HEK293 (cell line): ENCODE data around the gene H3-3A.

Experiments used
- FEZF1 ChIP-seq: fragments of 450-650 bp; formaldehyde crosslinking; IDR thresholded peaks from 2 replicates; pipeline ENCODE4 v1.5.1; 2016; ENCODE audit warnings: missing biosample characterization, missing genetic modification characterization
- KLF8 ChIP-seq: fragments of 450-650 bp; formaldehyde crosslinking; IDR thresholded peaks from 2 replicates; pipeline ENCODE4 v1.5.1; 2016; ENCODE audit warnings: missing biosample characterization, missing genetic modification characterization
- YY1 ChIP-seq: fragments of 450-650 bp; formaldehyde crosslinking; IDR thresholded peaks from 2 replicates; pipeline ENCODE4 v1.5.1; 2018; ENCODE audit warnings: missing biosample characterization, missing genetic modification characterization
- ZBTB20 ChIP-seq: fragments of 450-650 bp; formaldehyde crosslinking; IDR thresholded peaks from 2 replicates; pipeline ENCODE4 v1.5.1; 2016; ENCODE audit warnings: missing biosample characterization, missing genetic modification characterization
- ZBTB7A ChIP-seq: fragments of 450-650 bp; formaldehyde crosslinking; IDR thresholded peaks from 2 replicates; pipeline ENCODE4 v1.5.1; 2016; ENCODE audit warnings: low read depth, missing biosample characterization, missing genetic modification characterization
- ZFHX2 ChIP-seq: fragments of 450-650 bp; formaldehyde crosslinking; conservative IDR thresholded peaks from 2 replicates; pipeline ENCODE4 v1.5.1; 2016; ENCODE audit warnings: missing biosample characterization, missing genetic modification characterization
- ZFP37 ChIP-seq: fragments of 450-650 bp; formaldehyde crosslinking; IDR thresholded peaks from 2 replicates; pipeline ENCODE4 v1.5.1; 2016; ENCODE audit warnings: missing biosample characterization, missing genetic modification characterization
- ZIC2 ChIP-seq: fragments of 450-650 bp; formaldehyde crosslinking; IDR thresholded peaks from 2 replicates; pipeline ENCODE4 v1.5.1; 2016; ENCODE audit warnings: missing biosample characterization, missing genetic modification characterization
- ZNF140 ChIP-seq: fragments of 450-650 bp; formaldehyde crosslinking; IDR thresholded peaks from 2 replicates; pipeline ENCODE4 v1.5.1; 2016; ENCODE audit warnings: missing biosample characterization, missing genetic modification characterization
- ZNF311 ChIP-seq: fragments of 450-650 bp; formaldehyde crosslinking; IDR thresholded peaks from 2 replicates; pipeline ENCODE4 v1.5.1; 2017; ENCODE audit warnings: missing biosample characterization, missing genetic modification characterization, borderline replicate concordance
- ZNF324 ChIP-seq: fragments of 450-650 bp; formaldehyde crosslinking; IDR thresholded peaks from 2 replicates; pipeline ENCODE4 v1.5.1; 2016; ENCODE audit warnings: missing biosample characterization, missing genetic modification characterization
- ZNF48 ChIP-seq: fragments of 450-650 bp; formaldehyde crosslinking; IDR thresholded peaks from 2 replicates; pipeline ENCODE4 v1.5.1; 2016; ENCODE audit warnings: missing biosample characterization, missing genetic modification characterization
- ZNF600 ChIP-seq: fragments of 450-650 bp; formaldehyde crosslinking; IDR thresholded peaks from 2 replicates; pipeline ENCODE4 v1.5.1; 2016; ENCODE audit warnings: missing biosample characterization, missing genetic modification characterization
- ZNF621 ChIP-seq: fragments of 450-650 bp; formaldehyde crosslinking; IDR thresholded peaks from 2 replicates; pipeline ENCODE4 v1.5.1; 2017; ENCODE audit warnings: missing biosample characterization, missing genetic modification characterization
- ZNF670 ChIP-seq: fragments of 450-650 bp; formaldehyde crosslinking; IDR thresholded peaks from 2 replicates; pipeline ENCODE4 v1.5.1; 2016; ENCODE audit warnings: missing biosample characterization, missing genetic modification characterization, low read depth
- ZNF76 ChIP-seq: fragments of 450-650 bp; formaldehyde crosslinking; IDR thresholded peaks from 2 replicates; pipeline ENCODE4; 2016; ENCODE audit warnings: low read depth, missing biosample characterization, missing genetic modification characterization, borderline replicate concordance
- ZNF785 ChIP-seq: fragments of 450-650 bp; formaldehyde crosslinking; IDR thresholded peaks from 2 replicates; pipeline ENCODE4 v1.5.1; 2016; ENCODE audit warnings: missing biosample characterization, missing genetic modification characterization
- ZSCAN23 ChIP-seq: fragments of 450-650 bp; formaldehyde crosslinking; IDR thresholded peaks from 2 replicates; pipeline ENCODE4 v1.5.1; 2016; ENCODE audit warnings: missing biosample characterization, missing genetic modification characterization
- TF ChIP-seq, protein P1 (sequence below): fragments of 450-650 bp; formaldehyde crosslinking; IDR thresholded peaks from 2 replicates; pipeline ENCODE4 v1.5.1; 2017; ENCODE audit warnings: missing biosample characterization, missing genetic modification characterization
- TF ChIP-seq, protein P2 (sequence below): fragments of 450-650 bp; formaldehyde crosslinking; IDR thresholded peaks from 2 replicates; pipeline ENCODE4 v1.5.1; 2016; ENCODE audit warnings: missing biosample characterization, missing genetic modification characterization
- TF ChIP-seq, protein P3 (sequence below): fragments of 450-650 bp; formaldehyde crosslinking; IDR thresholded peaks from 2 replicates; pipeline ENCODE4 v1.5.1; 2017; ENCODE audit warnings: missing biosample characterization, missing genetic modification characterization
- TF ChIP-seq, protein P4 (sequence below): fragments of 450-650 bp; formaldehyde crosslinking; IDR thresholded peaks from 2 replicates; pipeline ENCODE4 v1.5.1; 2016; ENCODE audit warnings: missing biosample characterization, missing genetic modification characterization
- TF ChIP-seq, protein P5 (sequence below): fragments of 450-650 bp; formaldehyde crosslinking; IDR thresholded peaks from 2 replicates; pipeline ENCODE4 v1.5.1; 2016; ENCODE audit warnings: missing biosample characterization, missing genetic modification characterization
- TF ChIP-seq, protein P6 (sequence below): fragments of 450-650 bp; formaldehyde crosslinking; IDR thresholded peaks from 2 replicates; pipeline ENCODE4 v1.5.1; 2016; ENCODE audit warnings: missing biosample characterization, missing genetic modification characterization, borderline replicate concordance

The H3-3A gene

DNA sequence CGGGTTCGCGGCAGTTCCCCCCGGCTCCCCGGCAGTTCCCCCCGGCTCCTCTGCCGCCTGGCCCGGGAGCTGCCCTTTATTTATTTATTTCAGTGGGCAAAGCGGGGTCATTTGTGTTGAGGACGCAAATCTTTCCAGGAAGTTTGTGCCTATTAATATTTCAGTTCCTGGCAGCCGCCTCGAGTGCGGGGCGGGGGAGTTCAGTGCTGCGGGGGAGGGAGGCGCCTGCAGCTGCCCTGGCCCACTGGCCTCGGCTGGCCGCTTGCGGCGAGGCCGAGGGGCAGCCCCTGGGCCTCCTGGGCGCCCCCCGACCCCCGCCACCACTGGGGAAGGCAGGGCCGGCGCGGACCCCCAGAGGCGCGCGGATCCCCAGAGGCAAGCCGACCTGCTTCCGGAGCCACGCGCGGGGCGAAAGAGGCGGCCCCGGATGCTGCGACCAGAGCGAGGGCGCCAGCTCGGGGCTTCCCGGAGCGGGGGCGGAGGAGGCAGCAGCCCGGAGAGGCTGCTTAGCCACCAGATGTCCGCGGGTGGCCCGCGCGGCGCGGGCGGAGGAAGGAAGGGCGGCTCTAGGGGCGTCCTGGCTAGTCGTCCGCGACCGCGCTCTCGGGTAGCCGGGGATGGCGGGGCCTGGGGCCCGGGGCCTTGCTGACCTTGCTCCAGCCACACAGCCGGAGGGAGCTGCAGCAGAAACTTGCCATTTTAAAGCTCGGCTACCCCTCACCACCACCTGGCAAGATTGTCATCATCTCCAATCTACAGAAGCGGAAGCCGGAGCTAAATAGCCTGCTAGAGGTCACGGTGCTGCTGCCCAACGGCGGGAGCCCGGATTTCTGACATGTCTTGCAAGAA, 48.0 kb downstream of the H3-3A start (continued):
- TF ChIP-seq, protein P1, sequence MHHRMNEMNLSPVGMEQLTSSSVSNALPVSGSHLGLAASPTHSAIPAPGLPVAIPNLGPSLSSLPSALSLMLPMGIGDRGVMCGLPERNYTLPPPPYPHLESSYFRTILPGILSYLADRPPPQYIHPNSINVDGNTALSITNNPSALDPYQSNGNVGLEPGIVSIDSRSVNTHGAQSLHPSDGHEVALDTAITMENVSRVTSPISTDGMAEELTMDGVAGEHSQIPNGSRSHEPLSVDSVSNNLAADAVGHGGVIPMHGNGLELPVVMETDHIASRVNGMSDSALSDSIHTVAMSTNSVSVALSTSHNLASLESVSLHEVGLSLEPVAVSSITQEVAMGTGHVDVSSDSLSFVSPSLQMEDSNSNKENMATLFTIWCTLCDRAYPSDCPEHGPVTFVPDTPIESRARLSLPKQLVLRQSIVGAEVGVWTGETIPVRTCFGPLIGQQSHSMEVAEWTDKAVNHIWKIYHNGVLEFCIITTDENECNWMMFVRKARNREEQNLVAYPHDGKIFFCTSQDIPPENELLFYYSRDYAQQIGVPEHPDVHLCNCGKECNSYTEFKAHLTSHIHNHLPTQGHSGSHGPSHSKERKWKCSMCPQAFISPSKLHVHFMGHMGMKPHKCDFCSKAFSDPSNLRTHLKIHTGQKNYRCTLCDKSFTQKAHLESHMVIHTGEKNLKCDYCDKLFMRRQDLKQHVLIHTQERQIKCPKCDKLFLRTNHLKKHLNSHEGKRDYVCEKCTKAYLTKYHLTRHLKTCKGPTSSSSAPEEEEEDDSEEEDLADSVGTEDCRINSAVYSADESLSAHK (tag by site-specific recombination), result no peak
- TF ChIP-seq ZIC2, result peak; percentile 76
- TF ChIP-seq KLF8 (tag by site-specific recombination), result peak; percentile 41; the same call in 1 of the 2 replicates
- TF ChIP-seq, protein P2, sequence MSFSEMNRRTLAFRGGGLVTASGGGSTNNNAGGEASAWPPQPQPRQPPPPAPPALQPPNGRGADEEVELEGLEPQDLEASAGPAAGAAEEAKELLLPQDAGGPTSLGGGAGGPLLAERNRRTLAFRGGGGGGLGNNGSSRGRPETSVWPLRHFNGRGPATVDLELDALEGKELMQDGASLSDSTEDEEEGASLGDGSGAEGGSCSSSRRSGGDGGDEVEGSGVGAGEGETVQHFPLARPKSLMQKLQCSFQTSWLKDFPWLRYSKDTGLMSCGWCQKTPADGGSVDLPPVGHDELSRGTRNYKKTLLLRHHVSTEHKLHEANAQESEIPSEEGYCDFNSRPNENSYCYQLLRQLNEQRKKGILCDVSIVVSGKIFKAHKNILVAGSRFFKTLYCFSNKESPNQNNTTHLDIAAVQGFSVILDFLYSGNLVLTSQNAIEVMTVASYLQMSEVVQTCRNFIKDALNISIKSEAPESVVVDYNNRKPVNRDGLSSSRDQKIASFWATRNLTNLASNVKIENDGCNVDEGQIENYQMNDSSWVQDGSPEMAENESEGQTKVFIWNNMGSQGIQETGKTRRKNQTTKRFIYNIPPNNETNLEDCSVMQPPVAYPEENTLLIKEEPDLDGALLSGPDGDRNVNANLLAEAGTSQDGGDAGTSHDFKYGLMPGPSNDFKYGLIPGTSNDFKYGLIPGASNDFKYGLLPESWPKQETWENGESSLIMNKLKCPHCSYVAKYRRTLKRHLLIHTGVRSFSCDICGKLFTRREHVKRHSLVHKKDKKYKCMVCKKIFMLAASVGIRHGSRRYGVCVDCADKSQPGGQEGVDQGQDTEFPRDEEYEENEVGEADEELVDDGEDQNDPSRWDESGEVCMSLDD (tag by site-specific recombination), result no peak; the same call in 1 of the 2 replicates
- no peak for TF ChIP-seq ZNF670 (tag by site-specific recombination)
- TF ChIP-seq ZNF76, result no peak
- no peak for TF ChIP-seq ZNF48 (tag by site-specific recombination)
- TF ChIP-seq ZNF785 (tag by site-specific recombination), result no peak
- peak; percentile 96 for TF ChIP-seq ZFHX2 (tag by site-specific recombination)
- TF ChIP-seq ZNF140 (tag by site-specific recombination), result no peak
- TF ChIP-seq ZNF600 (tag by site-specific recombination), result peak; percentile 58
- no peak; the same call in 1 of the 2 replicates for TF ChIP-seq YY1 (tag by site-specific recombination)
- peak; percentile 94 for TF ChIP-seq ZBTB20 (tag by site-specific recombination)
- TF ChIP-seq ZFP37 (tag by site-specific recombination), result no peak
- no peak for TF ChIP-seq ZNF621 (tag by site-specific recombination)
- TF ChIP-seq, protein P3, sequence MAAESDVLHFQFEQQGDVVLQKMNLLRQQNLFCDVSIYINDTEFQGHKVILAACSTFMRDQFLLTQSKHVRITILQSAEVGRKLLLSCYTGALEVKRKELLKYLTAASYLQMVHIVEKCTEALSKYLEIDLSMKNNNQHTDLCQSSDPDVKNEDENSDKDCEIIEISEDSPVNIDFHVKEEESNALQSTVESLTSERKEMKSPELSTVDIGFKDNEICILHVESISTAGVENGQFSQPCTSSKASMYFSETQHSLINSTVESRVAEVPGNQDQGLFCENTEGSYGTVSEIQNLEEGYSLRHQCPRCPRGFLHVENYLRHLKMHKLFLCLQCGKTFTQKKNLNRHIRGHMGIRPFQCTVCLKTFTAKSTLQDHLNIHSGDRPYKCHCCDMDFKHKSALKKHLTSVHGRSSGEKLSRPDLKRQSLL (tag by site-specific recombination), result no peak
- TF ChIP-seq, protein P4, sequence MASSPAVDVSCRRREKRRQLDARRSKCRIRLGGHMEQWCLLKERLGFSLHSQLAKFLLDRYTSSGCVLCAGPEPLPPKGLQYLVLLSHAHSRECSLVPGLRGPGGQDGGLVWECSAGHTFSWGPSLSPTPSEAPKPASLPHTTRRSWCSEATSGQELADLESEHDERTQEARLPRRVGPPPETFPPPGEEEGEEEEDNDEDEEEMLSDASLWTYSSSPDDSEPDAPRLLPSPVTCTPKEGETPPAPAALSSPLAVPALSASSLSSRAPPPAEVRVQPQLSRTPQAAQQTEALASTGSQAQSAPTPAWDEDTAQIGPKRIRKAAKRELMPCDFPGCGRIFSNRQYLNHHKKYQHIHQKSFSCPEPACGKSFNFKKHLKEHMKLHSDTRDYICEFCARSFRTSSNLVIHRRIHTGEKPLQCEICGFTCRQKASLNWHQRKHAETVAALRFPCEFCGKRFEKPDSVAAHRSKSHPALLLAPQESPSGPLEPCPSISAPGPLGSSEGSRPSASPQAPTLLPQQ, result peak; percentile 79; the same call in 1 of the 2 replicates
- TF ChIP-seq FEZF1 (tag by site-specific recombination), result no peak
- TF ChIP-seq, protein P5, sequence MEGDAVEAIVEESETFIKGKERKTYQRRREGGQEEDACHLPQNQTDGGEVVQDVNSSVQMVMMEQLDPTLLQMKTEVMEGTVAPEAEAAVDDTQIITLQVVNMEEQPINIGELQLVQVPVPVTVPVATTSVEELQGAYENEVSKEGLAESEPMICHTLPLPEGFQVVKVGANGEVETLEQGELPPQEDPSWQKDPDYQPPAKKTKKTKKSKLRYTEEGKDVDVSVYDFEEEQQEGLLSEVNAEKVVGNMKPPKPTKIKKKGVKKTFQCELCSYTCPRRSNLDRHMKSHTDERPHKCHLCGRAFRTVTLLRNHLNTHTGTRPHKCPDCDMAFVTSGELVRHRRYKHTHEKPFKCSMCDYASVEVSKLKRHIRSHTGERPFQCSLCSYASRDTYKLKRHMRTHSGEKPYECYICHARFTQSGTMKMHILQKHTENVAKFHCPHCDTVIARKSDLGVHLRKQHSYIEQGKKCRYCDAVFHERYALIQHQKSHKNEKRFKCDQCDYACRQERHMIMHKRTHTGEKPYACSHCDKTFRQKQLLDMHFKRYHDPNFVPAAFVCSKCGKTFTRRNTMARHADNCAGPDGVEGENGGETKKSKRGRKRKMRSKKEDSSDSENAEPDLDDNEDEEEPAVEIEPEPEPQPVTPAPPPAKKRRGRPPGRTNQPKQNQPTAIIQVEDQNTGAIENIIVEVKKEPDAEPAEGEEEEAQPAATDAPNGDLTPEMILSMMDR (tag by site-specific recombination), result peak; percentile 36; the same call in 1 of the 2 replicates
- no peak for TF ChIP-seq ZNF324 (tag by site-specific recombination)
- TF ChIP-seq ZBTB7A (tag by site-specific recombination), result 0 out of 2 replicates have a peak, but pooled peaks have one; percentile 60
- TF ChIP-seq, protein P6, sequence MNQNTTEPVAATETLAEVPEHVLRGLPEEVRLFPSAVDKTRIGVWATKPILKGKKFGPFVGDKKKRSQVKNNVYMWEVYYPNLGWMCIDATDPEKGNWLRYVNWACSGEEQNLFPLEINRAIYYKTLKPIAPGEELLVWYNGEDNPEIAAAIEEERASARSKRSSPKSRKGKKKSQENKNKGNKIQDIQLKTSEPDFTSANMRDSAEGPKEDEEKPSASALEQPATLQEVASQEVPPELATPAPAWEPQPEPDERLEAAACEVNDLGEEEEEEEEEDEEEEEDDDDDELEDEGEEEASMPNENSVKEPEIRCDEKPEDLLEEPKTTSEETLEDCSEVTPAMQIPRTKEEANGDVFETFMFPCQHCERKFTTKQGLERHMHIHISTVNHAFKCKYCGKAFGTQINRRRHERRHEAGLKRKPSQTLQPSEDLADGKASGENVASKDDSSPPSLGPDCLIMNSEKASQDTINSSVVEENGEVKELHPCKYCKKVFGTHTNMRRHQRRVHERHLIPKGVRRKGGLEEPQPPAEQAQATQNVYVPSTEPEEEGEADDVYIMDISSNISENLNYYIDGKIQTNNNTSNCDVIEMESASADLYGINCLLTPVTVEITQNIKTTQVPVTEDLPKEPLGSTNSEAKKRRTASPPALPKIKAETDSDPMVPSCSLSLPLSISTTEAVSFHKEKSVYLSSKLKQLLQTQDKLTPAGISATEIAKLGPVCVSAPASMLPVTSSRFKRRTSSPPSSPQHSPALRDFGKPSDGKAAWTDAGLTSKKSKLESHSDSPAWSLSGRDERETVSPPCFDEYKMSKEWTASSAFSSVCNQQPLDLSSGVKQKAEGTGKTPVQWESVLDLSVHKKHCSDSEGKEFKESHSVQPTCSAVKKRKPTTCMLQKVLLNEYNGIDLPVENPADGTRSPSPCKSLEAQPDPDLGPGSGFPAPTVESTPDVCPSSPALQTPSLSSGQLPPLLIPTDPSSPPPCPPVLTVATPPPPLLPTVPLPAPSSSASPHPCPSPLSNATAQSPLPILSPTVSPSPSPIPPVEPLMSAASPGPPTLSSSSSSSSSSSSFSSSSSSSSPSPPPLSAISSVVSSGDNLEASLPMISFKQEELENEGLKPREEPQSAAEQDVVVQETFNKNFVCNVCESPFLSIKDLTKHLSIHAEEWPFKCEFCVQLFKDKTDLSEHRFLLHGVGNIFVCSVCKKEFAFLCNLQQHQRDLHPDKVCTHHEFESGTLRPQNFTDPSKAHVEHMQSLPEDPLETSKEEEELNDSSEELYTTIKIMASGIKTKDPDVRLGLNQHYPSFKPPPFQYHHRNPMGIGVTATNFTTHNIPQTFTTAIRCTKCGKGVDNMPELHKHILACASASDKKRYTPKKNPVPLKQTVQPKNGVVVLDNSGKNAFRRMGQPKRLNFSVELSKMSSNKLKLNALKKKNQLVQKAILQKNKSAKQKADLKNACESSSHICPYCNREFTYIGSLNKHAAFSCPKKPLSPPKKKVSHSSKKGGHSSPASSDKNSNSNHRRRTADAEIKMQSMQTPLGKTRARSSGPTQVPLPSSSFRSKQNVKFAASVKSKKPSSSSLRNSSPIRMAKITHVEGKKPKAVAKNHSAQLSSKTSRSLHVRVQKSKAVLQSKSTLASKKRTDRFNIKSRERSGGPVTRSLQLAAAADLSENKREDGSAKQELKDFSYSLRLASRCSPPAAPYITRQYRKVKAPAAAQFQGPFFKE (tag by site-specific recombination), result no peak
- TF ChIP-seq ZNF311 (tag by site-specific recombination), result no peak
- TF ChIP-seq ZSCAN23 (tag by site-specific recombination), result no peak
